Mononuclear cell (primary cell): ENCODE measurements around the gene VWC2. TPM values are rescaled to one million over a fixed set of nuclear protein-coding genes. Genes with fewer than 3 reads are reported as not detected.

Source experiments
- H3K27me3 ChIP-seq: 2 replicates; pipeline ENCODE4 v1.6.0; 2011; ENCODE audit warnings: low read length, control low read depth; ENCODE audit not compliant: insufficient read depth
- H3K4me1 ChIP-seq: 2 replicates; pipeline ENCODE4 v1.5.1; 2011; ENCODE audit warnings: mild to moderate bottlenecking, low read length, control low read depth; ENCODE audit not compliant: insufficient read depth
- H3K4me3 ChIP-seq: 2 replicates; pipeline ENCODE4 v1.5.1; 2011; ENCODE audit warnings: mild to moderate bottlenecking, low read length, moderate library complexity
- H3K9me3 ChIP-seq: 2 replicates; pipeline ENCODE4 v1.5.1; 2011; ENCODE audit warnings: low read depth, mild to moderate bottlenecking, control low read depth, low read length
- total RNA-seq: library from RNA; depleted of rRNA; stranded (reverse); fragments of >200 nt; gene quantifications from one replicate; pipeline ENCODE4 v1.2.3, GENCODE V29; 2012

VWC2 gene
- total RNA-seq: not detected

DNA sequence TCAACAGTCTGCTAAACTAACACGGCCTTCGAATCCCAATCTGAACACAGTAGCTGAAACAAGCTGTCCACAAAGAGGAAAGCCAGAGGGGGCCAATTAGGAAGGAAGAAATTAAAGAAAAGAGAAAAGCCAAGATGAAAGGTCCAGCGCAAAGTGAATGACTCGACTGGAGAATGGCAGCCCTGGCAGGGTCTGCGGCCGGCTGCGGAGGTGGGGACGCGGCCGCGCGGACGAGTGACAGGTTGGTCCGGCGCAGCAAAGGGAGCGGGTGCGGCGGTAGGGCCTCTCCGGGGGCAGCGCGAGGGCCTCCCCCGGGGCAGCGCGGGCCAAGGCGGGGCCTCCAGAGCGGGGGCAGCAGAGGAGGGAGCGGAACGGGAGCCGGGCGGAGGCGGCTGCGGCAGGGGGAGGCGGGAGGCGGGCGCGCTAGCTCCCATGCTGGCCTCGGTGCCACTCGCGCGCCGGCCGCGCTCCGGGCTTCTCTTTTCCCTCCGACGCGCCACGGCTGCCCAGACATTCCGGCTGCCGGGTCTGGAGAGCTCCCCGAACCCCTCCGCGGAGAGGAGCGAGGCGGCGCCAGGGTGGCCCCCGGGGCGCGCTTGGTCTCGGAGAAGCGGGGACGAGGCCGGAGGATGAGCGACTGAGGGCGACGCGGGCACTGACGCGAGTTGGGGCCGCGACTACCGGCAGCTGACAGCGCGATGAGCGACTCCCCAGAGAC is at the start of gene VWC2:
Gene VWC2, plus strand, starts transcription at position 421 of the 718 bp plus-strand sequence. CDS start 1,798 bp downstream, outside the sequence.
- H3K4me3 ChIP-seq: no peak within 1 kb of the TSS
- no peaks in the 10 kb centered on the region for H3K4me1 ChIP-seq
- H3K9me3 ChIP-seq: no peaks in the 10 kb centered on the region
- peaks cover 58% of the 10 kb centered on the region for H3K27me3 ChIP-seq

DNA sequence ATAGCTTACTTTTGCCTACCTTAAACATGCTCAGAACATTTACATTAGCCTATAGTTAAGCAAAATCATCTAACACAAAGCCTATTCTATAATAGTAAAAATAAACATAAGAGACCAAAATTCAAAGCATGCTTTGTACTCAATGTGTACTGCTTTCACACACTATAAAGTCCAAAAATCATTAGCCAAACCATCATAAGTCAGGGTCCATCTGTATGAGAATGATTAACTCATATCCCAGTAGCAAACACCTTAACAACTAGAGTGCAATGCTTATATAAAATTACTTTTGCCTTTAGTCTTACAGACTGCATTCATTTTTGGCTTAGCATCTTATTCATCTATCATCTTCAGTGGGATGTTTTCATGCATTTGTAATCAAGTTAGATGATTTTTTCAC is 49.4 kb upstream of the VWC2 start:
- H3K9me3 ChIP-seq: no peaks in the 10 kb centered on the region
- no peaks in the 10 kb centered on the region for H3K27me3 ChIP-seq
- H3K4me3 ChIP-seq: no peak overlapping the region
- no peaks in the 10 kb centered on the region for H3K4me1 ChIP-seq

DNA sequence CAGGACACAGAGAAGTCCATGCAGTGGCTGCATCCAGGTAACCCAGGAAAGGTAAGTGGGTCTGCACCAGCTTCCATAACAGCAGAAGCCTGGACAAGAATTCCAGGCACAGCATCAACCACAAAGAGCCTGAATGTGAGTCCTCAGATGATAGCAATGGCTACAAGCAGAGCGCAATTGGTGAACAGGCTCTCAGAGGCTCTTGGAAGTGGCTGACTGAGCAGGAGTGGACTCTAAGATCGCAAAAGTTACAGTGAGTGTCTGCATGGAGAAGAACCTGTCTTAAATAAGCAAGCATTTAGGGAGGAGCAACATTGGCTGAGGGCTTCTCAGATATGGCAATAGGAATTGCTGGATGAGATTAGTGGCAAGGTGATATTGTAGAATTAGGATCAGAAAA is 41.6 kb upstream of the VWC2 start:
- Histone ChIP-seq H3K4me1 (no peaks in the 10 kb centered on the region), H3K4me3 (no peak overlapping the region), H3K9me3 (no peaks in the 10 kb centered on the region), H3K27me3 (no peaks in the 10 kb centered on the region)

DNA sequence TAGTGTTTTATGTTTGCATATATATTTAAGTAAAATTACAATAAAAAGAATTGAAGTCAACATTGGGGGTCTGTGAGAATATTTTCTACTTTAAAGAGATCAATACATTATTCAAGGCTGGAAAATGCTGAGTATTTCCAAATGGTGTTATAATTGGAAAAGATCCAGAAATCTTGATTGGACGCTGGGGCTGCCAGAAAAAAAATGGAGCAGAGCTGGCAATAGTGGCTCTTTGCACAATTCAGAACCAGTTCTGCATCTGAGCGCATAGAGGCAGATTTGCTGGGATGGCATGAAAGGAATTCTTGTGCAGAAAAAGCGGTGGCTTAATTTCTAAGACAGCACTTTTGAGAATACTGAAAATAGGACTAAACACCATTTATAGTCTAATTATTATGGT is 10.8 kb upstream of the VWC2 start:
- no peaks in the 10 kb centered on the region for H3K27me3 ChIP-seq
- no peak overlapping the region for H3K4me3 ChIP-seq
- H3K9me3 ChIP-seq: no peaks in the 10 kb centered on the region
- H3K4me1 ChIP-seq: no peaks in the 10 kb centered on the region

DNA sequence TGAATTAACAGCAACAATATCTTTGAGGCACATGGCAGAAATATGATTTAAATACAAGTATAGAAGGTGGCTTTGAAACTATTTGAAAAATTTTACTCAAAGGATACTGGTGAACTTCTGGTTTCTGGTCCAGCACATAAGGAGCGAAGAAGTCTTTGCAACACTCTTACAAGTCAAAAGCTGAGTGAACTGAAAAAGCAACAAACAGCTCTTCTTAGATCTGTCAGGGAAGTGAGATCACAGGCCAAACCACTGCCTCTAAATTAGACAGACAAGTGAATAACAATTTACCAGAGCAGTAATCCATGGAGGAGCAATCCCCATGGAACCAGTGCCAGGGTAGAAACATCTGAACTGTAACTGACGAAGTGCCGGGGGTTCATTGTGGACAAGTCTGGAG is 9.6 kb upstream of the VWC2 start:
- Histone ChIP-seq H3K27me3 (no peaks in the 10 kb centered on the region), H3K9me3 (no peaks in the 10 kb centered on the region), H3K4me1 (no peaks in the 10 kb centered on the region), H3K4me3 (no peak overlapping the region)

DNA sequence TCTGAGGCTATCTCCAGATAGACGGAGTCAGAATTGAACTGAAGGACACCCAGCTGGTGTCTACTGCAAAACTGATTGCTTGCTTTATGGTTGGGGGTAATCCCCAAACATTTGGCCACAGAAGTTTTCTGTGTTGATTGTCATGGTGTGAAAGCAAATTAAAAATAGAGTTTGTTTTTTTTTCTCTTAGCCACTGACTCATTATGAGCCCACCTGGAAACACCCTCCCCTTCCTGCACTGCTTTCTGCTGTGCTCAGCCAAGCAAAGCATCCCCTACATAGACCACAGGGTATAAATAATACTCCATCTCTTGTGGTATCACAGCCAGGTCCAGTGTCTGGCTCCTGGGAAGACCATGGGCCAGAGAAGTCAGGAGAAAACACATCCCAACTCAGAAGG is 6.5 kb upstream of the VWC2 start:
- H3K4me3 ChIP-seq: no peak overlapping the region
- no peaks in the 10 kb centered on the region for H3K9me3 ChIP-seq
- no peaks in the 10 kb centered on the region for H3K4me1 ChIP-seq
- H3K27me3 ChIP-seq: peaks cover 8% of the 10 kb centered on the region

DNA sequence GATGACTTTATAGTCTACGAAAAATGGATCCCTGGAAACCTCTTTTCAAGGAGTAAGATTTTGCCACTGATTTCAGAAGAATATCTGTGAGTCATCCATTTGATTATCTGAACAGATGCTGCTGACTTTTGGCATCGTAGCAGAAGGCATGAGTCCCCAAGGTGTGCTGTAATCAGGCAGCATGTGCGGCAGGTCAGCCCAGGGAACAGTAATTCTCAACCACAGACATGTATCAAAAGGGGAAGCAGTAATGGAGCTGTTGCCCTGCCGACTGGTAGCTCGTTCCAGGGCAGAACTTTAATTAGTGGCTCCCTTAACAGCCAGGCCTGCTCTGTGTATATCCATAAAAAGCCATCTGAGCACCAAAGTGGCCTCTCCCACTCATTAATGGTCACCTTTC is 5.7 kb upstream of the VWC2 start:
- Histone ChIP-seq H3K4me1 (no peaks in the 10 kb centered on the region), H3K4me3 (no peak overlapping the region), H3K9me3 (no peaks in the 10 kb centered on the region), H3K27me3 (peaks cover 15% of the 10 kb centered on the region)

DNA sequence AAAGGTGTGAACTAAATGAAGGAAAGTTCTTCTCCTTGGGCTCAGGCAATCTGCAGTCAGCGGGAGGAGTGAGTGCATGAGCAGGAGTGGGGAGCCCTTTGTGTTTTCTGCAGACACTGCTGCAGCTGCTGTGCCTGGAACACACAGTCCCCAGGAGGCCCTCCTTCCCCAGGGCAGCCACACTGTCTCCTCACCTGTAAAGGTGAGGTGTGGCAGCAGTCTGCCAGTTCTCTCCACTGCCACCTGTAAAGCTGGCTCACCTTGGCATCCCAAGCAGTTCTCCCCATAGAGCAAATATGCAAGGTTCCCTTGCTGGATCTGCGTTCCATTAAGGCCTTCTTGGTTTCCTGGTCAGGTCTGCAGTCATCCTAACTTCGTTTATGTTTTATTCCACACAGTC is 5.2 kb upstream of the VWC2 start:
- Histone ChIP-seq H3K9me3 (no peaks in the 10 kb centered on the region), H3K27me3 (peaks cover 21% of the 10 kb centered on the region), H3K4me3 (no peak overlapping the region), H3K4me1 (no peaks in the 10 kb centered on the region)

DNA sequence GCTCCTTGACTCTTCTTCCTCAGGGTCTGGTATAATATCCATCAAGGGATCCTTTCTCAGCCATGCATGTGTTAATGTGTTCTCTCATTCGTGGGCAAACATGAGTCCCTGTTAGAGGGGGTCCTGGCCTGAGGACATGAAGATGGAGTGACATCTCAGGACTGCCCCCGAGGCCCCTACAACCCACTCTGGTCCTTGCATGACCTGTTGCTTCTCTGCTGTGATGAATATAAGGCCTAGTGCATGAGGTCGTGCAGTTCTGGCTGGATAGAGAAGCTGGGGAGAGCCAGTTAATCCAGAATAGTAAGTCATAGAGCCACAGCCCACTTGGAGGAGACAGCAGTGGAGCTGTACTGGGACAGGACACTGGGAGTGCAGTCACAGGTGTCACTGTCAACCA is 4.6 kb upstream of the VWC2 start:
- H3K27me3 ChIP-seq: peaks cover 22% of the 10 kb centered on the region
- no peaks in the 10 kb centered on the region for H3K9me3 ChIP-seq
- no peaks in the 10 kb centered on the region for H3K4me1 ChIP-seq
- H3K4me3 ChIP-seq: no peak overlapping the region

DNA sequence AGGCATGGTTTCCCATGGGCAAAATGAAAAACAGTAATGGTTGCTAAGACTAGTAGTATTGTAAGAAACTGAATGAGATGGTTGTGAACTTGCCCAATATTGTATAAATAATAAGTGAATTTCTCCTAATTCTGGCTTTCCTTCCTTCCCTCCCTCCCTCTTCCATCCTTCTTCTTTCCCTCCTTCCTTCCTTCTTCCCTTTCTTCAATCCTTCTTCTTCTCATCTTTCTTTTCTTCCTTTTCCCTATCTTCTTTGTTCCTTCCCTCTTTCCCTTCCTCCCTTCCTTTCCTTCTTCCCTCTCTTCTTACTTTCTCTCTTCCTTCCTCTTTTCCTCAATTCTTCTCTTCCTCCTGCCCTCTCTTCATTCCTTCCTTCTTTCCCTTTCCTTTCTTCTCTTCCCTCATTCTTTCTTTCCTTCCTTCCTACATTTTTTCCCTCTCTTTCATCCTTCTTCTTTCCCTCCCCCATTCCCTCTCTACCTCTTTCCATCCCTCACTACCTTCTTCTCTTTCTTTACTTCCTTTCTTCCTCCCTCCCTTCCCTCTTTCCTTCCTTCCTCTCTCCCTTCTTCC is 4.1 kb upstream of the VWC2 start:
- Histone ChIP-seq H3K4me3 (no peak overlapping the region), H3K9me3 (no peaks in the 10 kb centered on the region), H3K27me3 (peaks cover 23% of the 10 kb centered on the region), H3K4me1 (no peaks in the 10 kb centered on the region)

DNA sequence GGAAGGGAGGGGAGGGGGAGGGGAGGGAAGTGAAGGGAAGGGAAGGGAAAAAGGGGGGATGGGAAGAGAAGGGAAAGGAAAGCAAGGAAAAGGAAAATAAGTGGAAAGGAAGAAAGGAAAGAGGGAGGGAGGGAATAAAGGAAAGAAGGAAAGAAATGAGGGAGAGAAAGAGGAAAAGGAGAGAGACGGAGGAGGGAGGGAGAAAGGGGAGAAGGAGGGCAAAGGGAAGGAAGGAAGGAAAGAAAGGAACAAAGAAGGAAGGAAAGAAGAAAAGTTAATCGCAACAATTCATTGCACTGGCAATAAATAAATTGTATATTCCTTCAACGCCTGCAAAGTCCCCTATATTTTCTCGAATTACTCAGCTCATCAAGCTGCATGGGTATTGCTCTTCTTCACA is 2.6 kb upstream of the VWC2 start:
- peaks cover 34% of the 10 kb centered on the region for H3K27me3 ChIP-seq
- no peak overlapping the region for H3K4me3 ChIP-seq
- H3K4me1 ChIP-seq: no peaks in the 10 kb centered on the region
- no peaks in the 10 kb centered on the region for H3K9me3 ChIP-seq

DNA sequence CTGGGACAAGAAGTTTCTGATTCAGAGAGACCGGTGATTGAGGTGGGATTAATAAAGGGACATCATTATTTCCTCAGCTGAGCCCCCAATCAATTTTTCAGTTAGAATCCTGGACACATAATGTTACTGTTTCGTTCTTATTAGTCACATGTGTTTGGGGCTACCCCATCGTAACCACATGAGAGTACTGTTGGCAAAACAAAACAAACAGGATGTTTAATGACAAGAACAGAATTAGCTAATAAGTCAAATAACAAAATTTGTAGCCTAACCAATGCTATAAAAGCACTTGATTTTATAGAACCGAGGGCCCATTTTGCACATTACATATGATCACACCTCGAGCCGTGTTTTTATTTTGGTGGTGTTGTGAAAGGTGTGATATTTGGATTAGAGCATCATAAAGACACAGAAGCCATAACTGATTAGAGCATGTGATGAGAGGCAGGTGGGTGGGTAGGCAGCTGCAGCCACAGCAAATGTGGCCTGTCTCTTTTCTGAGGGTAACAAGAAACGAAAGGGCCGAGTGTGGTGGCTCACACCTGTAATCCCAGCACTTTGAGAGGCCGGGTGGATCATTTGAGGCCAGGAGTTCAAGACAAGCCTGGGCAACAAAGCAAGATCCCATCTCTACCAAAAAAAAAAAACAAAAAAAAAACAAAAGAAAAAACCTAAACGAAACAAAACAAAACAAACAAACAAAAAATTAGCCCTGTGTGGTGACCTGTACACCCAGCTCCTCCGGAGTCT is 1.8 kb upstream of the VWC2 start:
- Histone ChIP-seq H3K4me1 (no peaks in the 10 kb centered on the region), H3K27me3 (peaks cover 42% of the 10 kb centered on the region), H3K9me3 (no peaks in the 10 kb centered on the region), H3K4me3 (no peak overlapping the region)

DNA sequence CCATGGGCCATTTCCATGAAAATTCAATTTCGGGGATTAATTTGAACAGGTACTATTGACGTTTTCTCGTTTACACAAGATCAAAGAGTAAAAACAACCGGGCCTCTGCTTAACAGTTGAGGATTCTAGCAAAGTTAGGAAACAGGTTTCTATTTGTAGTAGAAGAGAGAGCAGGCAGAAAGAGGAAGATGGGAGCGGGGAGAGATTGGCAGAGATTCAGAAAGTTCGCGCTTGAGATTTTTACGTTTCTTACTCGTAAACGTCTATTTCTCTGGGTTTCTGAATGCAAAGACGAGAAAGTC is 571 bp upstream of the VWC2 start:
- no peaks in the 10 kb centered on the region for H3K9me3 ChIP-seq
- peaks cover 54% of the 10 kb centered on the region for H3K27me3 ChIP-seq
- no peak overlapping the region for H3K4me3 ChIP-seq

DNA sequence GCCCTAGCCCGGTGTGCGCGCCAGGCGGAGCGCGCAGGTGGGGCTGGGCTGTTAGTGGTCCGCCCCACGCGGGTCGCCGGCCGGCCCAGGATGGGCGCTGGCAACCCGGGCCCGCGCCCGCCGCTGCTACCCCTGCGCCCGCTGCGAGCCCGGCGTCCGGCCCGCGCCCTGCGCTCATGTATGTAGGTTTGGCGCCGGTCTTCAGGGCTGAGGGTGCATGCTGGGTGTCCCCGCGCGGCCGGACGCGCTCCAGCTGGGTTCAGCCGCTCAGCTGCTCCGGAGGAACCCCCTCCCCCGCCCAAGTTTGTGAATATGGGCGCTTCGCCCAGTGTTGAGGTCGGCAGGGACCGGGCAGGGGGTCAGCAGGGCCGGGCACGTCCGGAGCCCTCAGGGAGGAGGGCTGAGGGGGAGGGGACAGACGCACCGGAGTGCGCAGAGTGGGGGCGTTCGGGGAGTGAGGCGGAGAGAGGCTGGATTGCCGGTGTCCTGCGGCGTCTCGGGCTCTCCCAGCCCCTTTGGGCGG is 559 bp downstream of the VWC2 start:
- Histone ChIP-seq H3K27me3 (peaks cover 62% of the 10 kb centered on the region), H3K4me3 (no peak overlapping the region)

More for the DNA sequence above, 571 bp upstream of the VWC2 start:
- H3K4me1 ChIP-seq: no peaks in the 10 kb centered on the region

DNA sequence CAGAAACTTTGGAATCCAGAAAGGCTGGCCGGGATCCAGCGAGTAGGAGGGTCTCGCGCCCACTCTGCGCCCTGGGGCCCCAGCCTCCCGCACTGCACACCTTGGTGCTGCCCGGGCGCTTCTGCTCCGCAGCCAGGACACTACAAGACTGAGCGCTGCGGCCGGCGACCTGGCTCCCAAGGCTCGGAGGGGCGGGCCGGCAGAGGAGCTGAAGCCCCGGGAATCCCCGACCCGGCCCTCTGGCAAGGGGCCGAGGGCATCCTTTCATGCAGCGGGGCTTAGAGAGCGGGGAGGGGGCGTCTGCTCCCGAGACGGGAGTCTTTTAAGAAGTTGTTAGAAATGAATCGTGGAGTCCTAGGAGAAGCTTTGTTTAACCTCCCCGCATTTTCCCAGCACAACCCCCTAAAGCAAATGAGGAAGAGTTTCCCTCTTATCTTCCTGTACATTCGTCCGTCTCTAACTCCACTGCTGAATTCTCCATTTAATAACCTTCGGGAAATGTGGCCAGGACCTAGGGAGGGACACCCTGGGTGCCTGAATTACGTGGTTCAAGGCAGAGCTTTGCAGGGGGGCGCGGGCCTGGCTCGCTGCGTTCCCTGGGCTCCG is 1.1 kb downstream of the VWC2 start:
- no peaks in the 10 kb centered on the region for H3K9me3 ChIP-seq
- peaks cover 62% of the 10 kb centered on the region for H3K27me3 ChIP-seq
- H3K4me3 ChIP-seq: no peak overlapping the region
- no peaks in the 10 kb centered on the region for H3K4me1 ChIP-seq

More for the DNA sequence above, 559 bp downstream of the VWC2 start:
- Histone ChIP-seq H3K9me3 (no peaks in the 10 kb centered on the region), H3K4me1 (no peaks in the 10 kb centered on the region)
